Measurements from ENCODE around the gene SHROOM3.

SHROOM3 gene

GRCh38 chr4:76674983-76675382, 240.0 kb downstream of the SHROOM3 start:
- no peak for DNase-seq

GRCh38 chr4:76677571-76678326, 242.7 kb downstream of the SHROOM3 start:
- DNase-seq, result no peak

- no peak for DNase-seq
Measured at GRCh38 chr4:76679691-76680090, 244.7 kb downstream of the SHROOM3 start.

GRCh38 chr4:76680952-76681351, 245.9 kb downstream of the SHROOM3 start:
- DNase-seq, result no peak

- DNase-seq, result no peak
Measured at GRCh38 chr4:76681996-76682395, 247.0 kb downstream of the SHROOM3 start.

- no peak for DNase-seq
Measured at GRCh38 chr4:76683144-76683543, 248.1 kb downstream of the SHROOM3 start.

GRCh38 chr4:76687746-76688448, 252.9 kb downstream of the SHROOM3 start:
- no peak for DNase-seq

GRCh38 chr4:76688619-76689144, 253.7 kb downstream of the SHROOM3 start:
- peak in 1 of 2 experiments; percentile 12 for DNase-seq

GRCh38 chr4:76689145-76689817, 254.3 kb downstream of the SHROOM3 start:
- DNase-seq, result peak; percentile 64 to 65

- DNase-seq, result peak in 1 of 2 experiments; percentile 29
Measured at GRCh38 chr4:76690011-76690905, 255.2 kb downstream of the SHROOM3 start.

- DNase-seq, result no peak
Measured at GRCh38 chr4:76690906-76691275, 255.9 kb downstream of the SHROOM3 start.

- no peak for DNase-seq
Measured at GRCh38 chr4:76691807-76692582, 257.0 kb downstream of the SHROOM3 start.

- no peak for DNase-seq
Measured at GRCh38 chr4:76692761-76693160, 257.7 kb downstream of the SHROOM3 start.

GRCh38 chr4:76694056-76694455, 259.0 kb downstream of the SHROOM3 start:
- DNase-seq, result no peak

- DNase-seq, result peak; percentile 12 to 18
Measured at GRCh38 chr4:76696109-76696508, 261.1 kb downstream of the SHROOM3 start.

GRCh38 chr4:76697129-76697803, 262.2 kb downstream of the SHROOM3 start:
- DNase-seq, result no peak

- DNase-seq, result no peak
Measured at GRCh38 chr4:76698141-76698540, 263.1 kb downstream of the SHROOM3 start.

- no peak for DNase-seq
Measured at GRCh38 chr4:76699751-76700310, 264.8 kb downstream of the SHROOM3 start.

- no peak for DNase-seq
Measured at GRCh38 chr4:76702440-76703122, 267.6 kb downstream of the SHROOM3 start.

GRCh38 chr4:76703123-76703490, 268.1 kb downstream of the SHROOM3 start:
- no peak for DNase-seq

Data from SHP77 (cell line).